Measurements from ENCODE around the gene SPSB4.

SPSB4 gene

DNA sequence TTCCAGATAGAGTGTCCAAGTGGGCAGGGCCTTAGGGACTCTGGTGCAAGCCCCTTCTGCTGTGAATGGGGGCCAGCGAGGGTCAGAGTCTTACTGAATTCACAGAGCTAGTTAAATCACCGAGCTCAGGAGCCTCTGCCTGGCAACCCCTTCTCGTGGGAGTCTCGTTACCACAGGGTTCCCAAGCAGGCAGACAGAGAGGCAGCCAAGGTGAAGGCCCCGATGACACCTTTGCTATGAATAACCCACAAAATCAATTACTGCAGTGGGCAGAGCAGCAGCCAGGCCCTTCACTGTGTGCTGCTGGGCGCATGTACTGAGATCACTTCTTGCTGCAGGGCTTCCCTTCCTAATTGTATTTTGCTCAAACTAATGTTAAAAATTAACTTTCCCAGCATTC is 56.9 kb downstream of the SPSB4 start:
- no peak overlapping the region for H3K9ac ChIP-seq (ENCODE audit: low read length)
- no peaks in the 10 kb centered on the region for H3K36me3 ChIP-seq (replicated peaks; ENCODE audit: insufficient read depth, low read length)
- H3K4me3 ChIP-seq (ENCODE audit: low read length): no peak overlapping the region
- H3K4me1 ChIP-seq (ENCODE audit: low read length): no peaks in the 10 kb centered on the region
- H4K20me1 ChIP-seq (ENCODE audit: insufficient read depth, low read length): no peaks in the 10 kb centered on the region
- no peak for DNase-seq
- TF ChIP-seq EZH2 (optimal IDR thresholded peaks at IDR 0.05; ENCODE audit: low read depth, low read length) (no peak), EZH2phosphoT487 (IDR thresholded peaks at IDR 0.05; ENCODE audit: low read length) (no peak)
- TF ChIP-seq, protein P1, sequence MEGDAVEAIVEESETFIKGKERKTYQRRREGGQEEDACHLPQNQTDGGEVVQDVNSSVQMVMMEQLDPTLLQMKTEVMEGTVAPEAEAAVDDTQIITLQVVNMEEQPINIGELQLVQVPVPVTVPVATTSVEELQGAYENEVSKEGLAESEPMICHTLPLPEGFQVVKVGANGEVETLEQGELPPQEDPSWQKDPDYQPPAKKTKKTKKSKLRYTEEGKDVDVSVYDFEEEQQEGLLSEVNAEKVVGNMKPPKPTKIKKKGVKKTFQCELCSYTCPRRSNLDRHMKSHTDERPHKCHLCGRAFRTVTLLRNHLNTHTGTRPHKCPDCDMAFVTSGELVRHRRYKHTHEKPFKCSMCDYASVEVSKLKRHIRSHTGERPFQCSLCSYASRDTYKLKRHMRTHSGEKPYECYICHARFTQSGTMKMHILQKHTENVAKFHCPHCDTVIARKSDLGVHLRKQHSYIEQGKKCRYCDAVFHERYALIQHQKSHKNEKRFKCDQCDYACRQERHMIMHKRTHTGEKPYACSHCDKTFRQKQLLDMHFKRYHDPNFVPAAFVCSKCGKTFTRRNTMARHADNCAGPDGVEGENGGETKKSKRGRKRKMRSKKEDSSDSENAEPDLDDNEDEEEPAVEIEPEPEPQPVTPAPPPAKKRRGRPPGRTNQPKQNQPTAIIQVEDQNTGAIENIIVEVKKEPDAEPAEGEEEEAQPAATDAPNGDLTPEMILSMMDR (IDR thresholded peaks at IDR 0.05; ENCODE audit: low read length): no peak
- no peaks in the 10 kb centered on the region for H3K9me3 ChIP-seq (replicated peaks; ENCODE audit: insufficient read depth, low read length)
- no peaks in the 10 kb centered on the region for H3F3A ChIP-seq (ENCODE audit: insufficient read depth, low read length)
- no peak overlapping the region for H2AFZ ChIP-seq (ENCODE audit: low read length)
- H3K4me2 ChIP-seq (ENCODE audit: low read depth, low read length): no peak overlapping the region
- no peak overlapping the region for H3K27ac ChIP-seq (ENCODE audit: low read length)
- no peaks in the 10 kb centered on the region for H3K27me3 ChIP-seq (replicated peaks; ENCODE audit: insufficient read depth, low read length)
- no peaks in the 10 kb centered on the region for H3K9me2 ChIP-seq (replicated peaks; ENCODE audit: insufficient read depth, low read length)
- no peaks in the 10 kb centered on the region for H3K79me2 ChIP-seq (ENCODE audit: low read length)

DNA sequence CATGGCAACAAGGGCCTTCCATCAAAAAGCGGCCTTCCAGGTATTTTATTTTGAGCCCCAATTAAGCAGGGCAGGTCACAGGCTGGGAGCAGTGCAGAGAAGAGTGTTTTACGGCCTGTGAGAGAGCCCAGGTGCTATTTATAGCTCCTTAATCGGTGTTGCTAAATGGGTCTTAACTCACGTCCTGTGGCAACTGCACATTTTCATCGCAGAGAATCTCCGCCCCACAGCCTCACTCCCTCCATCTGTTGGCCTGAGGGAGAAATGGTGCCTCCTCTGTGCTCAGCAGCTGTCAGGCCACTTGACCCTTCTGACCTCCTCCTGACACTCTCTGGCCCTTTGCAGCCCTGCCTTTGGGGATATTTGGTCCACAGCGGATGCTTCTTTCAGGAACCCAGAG is 58.6 kb downstream of the SPSB4 start:
- DNase-seq: peak; percentile 7
- Histone ChIP-seq H3K27ac (ENCODE audit: low read length) (no peak overlapping the region), H3K9me3 (replicated peaks; ENCODE audit: insufficient read depth, low read length) (no peaks in the 10 kb centered on the region), H3K36me3 (replicated peaks; ENCODE audit: insufficient read depth, low read length) (no peaks in the 10 kb centered on the region), H3F3A (ENCODE audit: insufficient read depth, low read length) (no peaks in the 10 kb centered on the region), H3K9ac (ENCODE audit: low read length) (no peak overlapping the region), H3K4me2 (ENCODE audit: low read depth, low read length) (no peak overlapping the region), H3K27me3 (replicated peaks; ENCODE audit: insufficient read depth, low read length) (no peaks in the 10 kb centered on the region), H2AFZ (ENCODE audit: low read length) (no peak overlapping the region), H3K79me2 (ENCODE audit: low read length) (no peaks in the 10 kb centered on the region), H3K9me2 (replicated peaks; ENCODE audit: insufficient read depth, low read length) (no peaks in the 10 kb centered on the region), H3K4me1 (ENCODE audit: low read length) (no peaks in the 10 kb centered on the region), H4K20me1 (ENCODE audit: insufficient read depth, low read length) (no peaks in the 10 kb centered on the region), H3K4me3 (ENCODE audit: low read length) (no peak overlapping the region)
- TF ChIP-seq, protein P1 (IDR thresholded peaks at IDR 0.05; ENCODE audit: low read length): no peak
- no peak for TF ChIP-seq EZH2phosphoT487 (IDR thresholded peaks at IDR 0.05; ENCODE audit: low read length)
- TF ChIP-seq EZH2 (optimal IDR thresholded peaks at IDR 0.05; ENCODE audit: low read depth, low read length): no peak

DNA sequence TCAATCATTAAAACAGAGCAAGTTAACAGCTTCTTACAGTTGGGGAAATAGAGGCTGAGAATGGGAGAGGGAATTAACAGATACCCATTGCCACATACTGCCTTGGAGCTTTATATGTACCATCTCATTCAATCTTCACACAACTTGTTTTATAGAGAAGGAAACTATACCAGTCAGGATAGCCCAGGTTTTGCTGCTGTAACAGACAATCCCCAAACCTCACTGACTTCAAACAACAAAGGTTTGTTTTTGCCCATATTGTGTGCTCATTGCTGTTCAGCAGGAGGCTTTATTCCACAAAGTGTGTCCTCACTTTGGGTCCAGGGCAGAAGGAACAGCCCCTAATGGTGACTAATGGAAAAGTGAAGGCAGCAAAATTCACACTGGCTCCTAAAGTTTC is 59.2 kb downstream of the SPSB4 start:
- Histone ChIP-seq H3K36me3 (replicated peaks; ENCODE audit: insufficient read depth, low read length) (no peaks in the 10 kb centered on the region), H3K27me3 (replicated peaks; ENCODE audit: insufficient read depth, low read length) (no peaks in the 10 kb centered on the region), H3K9ac (ENCODE audit: low read length) (no peak overlapping the region), H2AFZ (ENCODE audit: low read length) (no peak overlapping the region), H3K27ac (ENCODE audit: low read length) (no peak overlapping the region), H3K4me1 (ENCODE audit: low read length) (no peaks in the 10 kb centered on the region), H3K79me2 (ENCODE audit: low read length) (no peaks in the 10 kb centered on the region), H3K9me2 (replicated peaks; ENCODE audit: insufficient read depth, low read length) (no peaks in the 10 kb centered on the region), H3K4me2 (ENCODE audit: low read depth, low read length) (no peak overlapping the region), H3K9me3 (replicated peaks; ENCODE audit: insufficient read depth, low read length) (no peaks in the 10 kb centered on the region), H4K20me1 (ENCODE audit: insufficient read depth, low read length) (no peaks in the 10 kb centered on the region), H3F3A (ENCODE audit: insufficient read depth, low read length) (no peaks in the 10 kb centered on the region), H3K4me3 (ENCODE audit: low read length) (no peak overlapping the region)
- TF ChIP-seq EZH2phosphoT487 (IDR thresholded peaks at IDR 0.05; ENCODE audit: low read length): no peak
- TF ChIP-seq, protein P1 (IDR thresholded peaks at IDR 0.05; ENCODE audit: low read length): no peak
- TF ChIP-seq EZH2 (optimal IDR thresholded peaks at IDR 0.05; ENCODE audit: low read depth, low read length): no peak
- no peak for DNase-seq

Measured in MM.1S (cell line).